CD14-positive monocyte (primary cell): ENCODE data around the gene RAB27B. TPM values are rescaled to one million over a fixed set of nuclear protein-coding genes. Genes with fewer than 3 reads are reported as not detected.

Source experiments
- DNase-seq, 3 donors: peaks; one replicate each; pipeline ENCODE4 v3.0.0-alpha.2; 2011 to 2022
- H2AFZ ChIP-seq: 2 replicates; pipeline ENCODE4 v1.6.0; 2012; ENCODE audit warnings: mild to moderate bottlenecking, low read depth, low read length, inconsistent platforms; ENCODE audit not compliant: insufficient read depth, poor library complexity, severe bottlenecking
- H3K27ac ChIP-seq, 2 donors: 1 replicate in 1 of 2; 2 replicates in 1 of 2; pipeline ENCODE4 v1.5.1; 2012 to 2013; ENCODE audit warnings: low read length in 2 of 2, control low read depth in 1 of 2, inconsistent platforms in 1 of 2, low read depth in 1 of 2, mild to moderate bottlenecking in 1 of 2
- H3K27me3 ChIP-seq, 2 donors: one replicate each; pipeline versions ENCODE4 v1.6.0 to v1.6.1; 2011 to 2013; ENCODE audit warnings: low read length in 2 of 2; ENCODE audit not compliant: control insufficient read depth in 2 of 2, insufficient read depth in 2 of 2
- H3K36me3 ChIP-seq, 2 donors: replicated peaks in 1 of 2; 1 replicate in 1 of 2; 2 replicates in 1 of 2; pipeline versions ENCODE4 v1.5.1 to v1.6.1; 2012 to 2013; ENCODE audit warnings: low read length in 2 of 2, control low read depth in 1 of 2, inconsistent platforms in 1 of 2, mild to moderate bottlenecking in 1 of 2; ENCODE audit not compliant: insufficient read depth in 2 of 2, control insufficient read depth in 1 of 2
- H3K4me1 ChIP-seq, 2 donors: 1 replicate in 1 of 2; 2 replicates in 1 of 2; pipeline versions ENCODE4 v1.5.1 to v1.6.1; 2012 to 2013; ENCODE audit warnings: low read length in 2 of 2, control low read depth in 1 of 2, inconsistent platforms in 1 of 2, mild to moderate bottlenecking in 1 of 2, moderate library complexity in 1 of 2; ENCODE audit not compliant: insufficient read depth in 2 of 2, control insufficient read depth in 1 of 2
- H3K4me2 ChIP-seq: replicated peaks from 2 replicates; pipeline ENCODE3; 2012; ENCODE audit warnings: low read length, moderate library complexity, mild to moderate bottlenecking; ENCODE audit not compliant: poor library complexity, severe bottlenecking; ENCODE audit errors: extremely low read depth
- H3K4me3 ChIP-seq, 3 experiments: fragments of 200-600 bp in 1 of 3; sonication (generic) in 1 of 3; replicated peaks in 1 of 3; 1 replicate in 2 of 3; 2 replicates in 1 of 3; pipeline ENCODE4 v1.5.1; 2011 to 2013; ENCODE audit warnings: low read length in 3 of 3, mild to moderate bottlenecking in 3 of 3, control low read depth in 2 of 3, low read depth in 2 of 3, inconsistent platforms in 1 of 3, moderate library complexity in 1 of 3
- H3K79me2 ChIP-seq: 2 replicates; pipeline ENCODE4 v1.6.0; 2012; ENCODE audit warnings: mild to moderate bottlenecking, control low read depth, inconsistent platforms, low read length, moderate library complexity; ENCODE audit not compliant: insufficient read depth
- H3K9ac ChIP-seq: 2 replicates; pipeline ENCODE4 v1.6.0; 2017; ENCODE audit warnings: low read length, mild to moderate bottlenecking; ENCODE audit not compliant: insufficient read depth, poor library complexity, severe bottlenecking
- H3K9me3 ChIP-seq, 2 donors: replicated peaks in 1 of 2; 1 replicate in 1 of 2; 2 replicates in 1 of 2; pipeline versions ENCODE4 v1.5.1 to v1.6.1; 2012 to 2013; ENCODE audit warnings: low read length in 2 of 2, control low read depth in 1 of 2; ENCODE audit not compliant: control insufficient read depth in 1 of 2, insufficient read depth in 1 of 2
- H4K20me1 ChIP-seq: 2 replicates; pipeline ENCODE4 v1.6.0; 2012; ENCODE audit warnings: mild to moderate bottlenecking, low read length, control low read depth, moderate library complexity; ENCODE audit not compliant: insufficient read depth
- H3K27ac Mint-ChIP-seq, 7 donors: one replicate each; pipeline ENCODE4 v1.8.0; 2020; ENCODE audit warnings: mild to moderate bottlenecking in 7 of 7, mixed read lengths in 7 of 7, moderate library complexity in 6 of 7, inconsistent platforms in 2 of 7
- H3K27me3 Mint-ChIP-seq, 3 donors: one replicate each; pipeline ENCODE4 v1.8.0; 2021 to 2022; ENCODE audit warnings: low read depth in 3 of 3, mild to moderate bottlenecking in 3 of 3, mixed read lengths in 3 of 3, moderate library complexity in 3 of 3, inconsistent platforms in 1 of 3
- H3K36me3 Mint-ChIP-seq, 2 donors: one replicate each; pipeline ENCODE4 v1.8.0; 2020; ENCODE audit warnings: mixed read lengths in 2 of 2, inconsistent platforms in 1 of 2, mild to moderate bottlenecking in 1 of 2
- H3K4me1 Mint-ChIP-seq: one replicate; pipeline ENCODE4 v1.8.0; 2020; ENCODE audit warnings: mild to moderate bottlenecking, mixed read lengths
- H3K4me3 Mint-ChIP-seq, 2 donors: one replicate each; pipeline ENCODE4 v1.8.0; 2020; ENCODE audit warnings: mild to moderate bottlenecking in 2 of 2, mixed read lengths in 2 of 2, moderate library complexity in 1 of 2
- H3K9me3 Mint-ChIP-seq, 7 donors: one replicate each; pipeline ENCODE4 v1.8.0; 2020 to 2022; ENCODE audit warnings: mixed read lengths in 7 of 7, mild to moderate bottlenecking in 6 of 7, moderate library complexity in 6 of 7, inconsistent platforms in 2 of 7
- CTCF ChIP-seq: fragments of 200-600 bp; IDR thresholded peaks from one replicate; pipeline ENCODE4 v1.8.0; 2022; ENCODE audit warnings: antibody characterized with exemption, mild to moderate bottlenecking
- WGBS: methylation state at CpG from one replicate; pipeline ENCODE4 v1.1.5; 2013; ENCODE audit warnings: missing lambda C conversion rate; ENCODE audit not compliant: insufficient coverage; 5-methylcytosine and 5-hydroxymethylcytosine counted together
- intact Hi-C, 2 donors: fragments of 100-400 bp; cut with micrococcal nuclease; formaldehyde crosslinking; loops; one replicate each; pipeline versions ENCODE4 v1.15.0 to v1.15.1; 2023
- polyA plus RNA-seq, 3 donors: library from polyadenylated mRNA; depleted of rRNA in 1 of 3; unstranded in 2 of 3; stranded (reverse) in 1 of 3; fragments of 300-500 nt in 2 of 3; fragments of >200 nt in 1 of 3; fragmentation: Illumina TruSeq in 2 of 3; gene quantifications; 1 replicate in 2 of 3; 2 replicates in 1 of 3; pipeline ENCODE4 v1.2.3, GENCODE V29; 2012 to 2021

RAB27B gene
- polyA plus RNA-seq, 3 donors = 0.11 to 0.13 TPM; not detected in 1

- no peak for TF ChIP-seq CTCF
- peaks cover 0 to 3% (median 2%) of the 10 kb centered on the region in 3 donors for H3K27me3 Mint-ChIP-seq
- no peak overlapping the region for H2AFZ ChIP-seq
- DNase-seq = no peak
- H3K27ac Mint-ChIP-seq = no peak overlapping the region
- no peak overlapping the region for H3K9ac ChIP-seq
- H3K79me2 ChIP-seq = no peaks in the 10 kb centered on the region
- no peaks in the 10 kb centered on the region for H3K4me1 ChIP-seq
- no peak overlapping the region for H3K27ac ChIP-seq
- no peak overlapping the region for H3K4me3 Mint-ChIP-seq
- no peaks in the 10 kb centered on the region for H3K36me3 Mint-ChIP-seq
- WGBS = 100% methylated on average over 2 of the region's 3 CpGs
- no peaks in the 10 kb centered on the region for H3K4me1 Mint-ChIP-seq
- intact Hi-C loops = no loop called here
- H3K9me3 Mint-ChIP-seq = peaks cover 0 to 2% (median 0%) of the 10 kb centered on the region in 7 donors
- no peaks in the 10 kb centered on the region for H3K9me3 ChIP-seq
- no peaks in the 10 kb centered on the region for H4K20me1 ChIP-seq
- no peak overlapping the region for H3K4me2 ChIP-seq
- H3K36me3 ChIP-seq = no peaks in the 10 kb centered on the region
- no peaks in the 10 kb centered on the region for H3K27me3 ChIP-seq
- no peak overlapping the region for H3K4me3 ChIP-seq
Measured at GRCh38 chr18:54875063-54875462, 46.8 kb downstream of the RAB27B start.

DNA sequence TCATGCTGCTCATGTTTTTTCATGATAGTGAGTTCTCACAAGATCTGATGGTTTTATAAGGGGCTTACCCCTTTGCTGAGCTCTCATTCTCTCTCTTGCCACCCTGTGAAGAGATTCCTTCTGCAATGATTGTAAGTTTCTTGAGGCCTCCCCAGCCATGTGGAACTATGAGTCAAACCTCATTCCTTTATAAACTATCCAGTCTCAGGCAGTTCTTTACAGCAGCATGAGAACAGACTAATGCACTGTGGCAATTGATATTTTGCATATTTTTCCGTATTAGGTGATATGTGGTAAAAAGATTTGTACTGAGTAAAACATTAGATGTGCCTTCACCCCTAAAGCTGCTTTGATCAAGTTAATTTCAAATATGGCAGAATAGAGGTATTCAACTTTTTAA lies 48.8 kb downstream of the RAB27B start:
- no peak overlapping the region for H3K4me3 ChIP-seq
- no peaks in the 10 kb centered on the region for H3K79me2 ChIP-seq
- no peaks in the 10 kb centered on the region for H4K20me1 ChIP-seq
- no peak for DNase-seq
- H2AFZ ChIP-seq = no peak overlapping the region
- no CpG with 5 or more reads among the region's 1 CpG for WGBS
- Mint-ChIP-seq H3K4me3 (no peak overlapping the region), H3K27me3 (peaks cover 2 to 3% (median 2%) of the 10 kb centered on the region in 3 donors), H3K9me3 (no peaks in the 10 kb centered on the region), H3K36me3 (no peaks in the 10 kb centered on the region), H3K27ac (no peak overlapping the region), H3K4me1 (no peaks in the 10 kb centered on the region)
- H3K4me2 ChIP-seq = no peak overlapping the region
- TF ChIP-seq CTCF = no peak
- no peak overlapping the region for H3K9ac ChIP-seq
- no peak overlapping the region for H3K27ac ChIP-seq
- no peaks in the 10 kb centered on the region for H3K36me3 ChIP-seq
- H3K9me3 ChIP-seq = no peaks in the 10 kb centered on the region
- H3K4me1 ChIP-seq = no peaks in the 10 kb centered on the region
- intact Hi-C loops = no loop called here
- H3K27me3 ChIP-seq = no peaks in the 10 kb centered on the region
